ENCODE results near the gene FOXP1.

DNA sequence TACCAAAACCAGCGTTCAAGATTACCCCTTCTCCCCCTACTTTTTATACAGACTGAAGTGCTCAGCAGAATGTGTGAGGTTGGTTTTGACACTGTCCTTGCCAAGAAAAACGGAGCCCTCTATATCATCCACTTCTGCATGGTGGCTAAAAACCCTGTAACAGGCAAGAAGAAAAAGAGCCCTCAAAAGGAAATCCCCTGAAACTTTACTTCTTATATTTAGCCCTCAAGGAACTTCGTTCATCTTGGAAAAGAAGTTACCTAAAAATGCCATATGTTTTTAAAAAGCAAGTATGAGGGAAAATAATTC, 473.6 kb downstream of the FOXP1 start:
- TF ChIP-seq, protein P1, sequence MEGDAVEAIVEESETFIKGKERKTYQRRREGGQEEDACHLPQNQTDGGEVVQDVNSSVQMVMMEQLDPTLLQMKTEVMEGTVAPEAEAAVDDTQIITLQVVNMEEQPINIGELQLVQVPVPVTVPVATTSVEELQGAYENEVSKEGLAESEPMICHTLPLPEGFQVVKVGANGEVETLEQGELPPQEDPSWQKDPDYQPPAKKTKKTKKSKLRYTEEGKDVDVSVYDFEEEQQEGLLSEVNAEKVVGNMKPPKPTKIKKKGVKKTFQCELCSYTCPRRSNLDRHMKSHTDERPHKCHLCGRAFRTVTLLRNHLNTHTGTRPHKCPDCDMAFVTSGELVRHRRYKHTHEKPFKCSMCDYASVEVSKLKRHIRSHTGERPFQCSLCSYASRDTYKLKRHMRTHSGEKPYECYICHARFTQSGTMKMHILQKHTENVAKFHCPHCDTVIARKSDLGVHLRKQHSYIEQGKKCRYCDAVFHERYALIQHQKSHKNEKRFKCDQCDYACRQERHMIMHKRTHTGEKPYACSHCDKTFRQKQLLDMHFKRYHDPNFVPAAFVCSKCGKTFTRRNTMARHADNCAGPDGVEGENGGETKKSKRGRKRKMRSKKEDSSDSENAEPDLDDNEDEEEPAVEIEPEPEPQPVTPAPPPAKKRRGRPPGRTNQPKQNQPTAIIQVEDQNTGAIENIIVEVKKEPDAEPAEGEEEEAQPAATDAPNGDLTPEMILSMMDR (IDR thresholded peaks at IDR 0.05; ENCODE audit: poor library complexity), result no peak
- TF ChIP-seq EZH2phosphoT487 (IDR thresholded peaks at IDR 0.05; ENCODE audit: low read depth, severe bottlenecking, unreplicated experiment), result no peak
- TF ChIP-seq EZH2 (IDR thresholded peaks at IDR 0.05; ENCODE audit: borderline replicate concordance), result no peak
